CD4-positive, alpha-beta T cell treated with Interleukin-15 for 1 hour (primary cell): Measurements from ENCODE around the gene MAD1L1.
"Not testable (repeated sequence)": the region's sequence is repeated elsewhere in the genome, so short reads cannot be mapped to it uniquely, and the experiment has no call there.

Source experiments
- DNase-seq: peaks from one replicate; pipeline ENCODE4 v3.0.0-alpha.2; 2020

MAD1L1 gene

GRCh38 chr7:1976521-1976920 lies 256.2 kb downstream of the MAD1L1 start:
- DNase-seq = not testable (repeated sequence)

- no peak for DNase-seq
Observed at GRCh38 chr7:1975581-1975980, 257.2 kb downstream of the MAD1L1 start.

GRCh38 chr7:1975179-1975578 lies 257.6 kb downstream of the MAD1L1 start:
- DNase-seq = no peak

GRCh38 chr7:1974290-1975101 lies 258.2 kb downstream of the MAD1L1 start:
- DNase-seq = no peak

GRCh38 chr7:1973321-1974251 lies 259.2 kb downstream of the MAD1L1 start:
- no peak for DNase-seq

- DNase-seq = no peak
Observed at GRCh38 chr7:1972744-1973143, 260.0 kb downstream of the MAD1L1 start.

GRCh38 chr7:1971946-1972654 lies 260.6 kb downstream of the MAD1L1 start:
- no peak for DNase-seq

GRCh38 chr7:1970895-1971294 lies 261.9 kb downstream of the MAD1L1 start:
- no peak for DNase-seq

GRCh38 chr7:1970285-1970660 lies 262.5 kb downstream of the MAD1L1 start:
- DNase-seq = not testable (repeated sequence)

- DNase-seq = no peak
Observed at GRCh38 chr7:1969459-1970284, 263.1 kb downstream of the MAD1L1 start.

- no peak for DNase-seq
Observed at GRCh38 chr7:1968397-1969111, 264.2 kb downstream of the MAD1L1 start.

GRCh38 chr7:1967512-1968396 lies 265.0 kb downstream of the MAD1L1 start:
- peak; percentile 18 for DNase-seq

GRCh38 chr7:1966631-1967200 lies 266.0 kb downstream of the MAD1L1 start:
- DNase-seq = no peak

GRCh38 chr7:1965579-1966294 lies 267.0 kb downstream of the MAD1L1 start:
- no peak for DNase-seq

- no peak for DNase-seq
Observed at GRCh38 chr7:1964913-1965578, 267.7 kb downstream of the MAD1L1 start.

GRCh38 chr7:1964211-1964912 lies 268.4 kb downstream of the MAD1L1 start:
- DNase-seq = no peak

GRCh38 chr7:1963575-1963974 lies 269.2 kb downstream of the MAD1L1 start:
- no peak for DNase-seq

GRCh38 chr7:1961701-1962276 lies 271.0 kb downstream of the MAD1L1 start:
- peak; percentile 57 for DNase-seq
